GM12878 (cell line): ENCODE measurements around the gene YWHAG. TPM values are rescaled to one million over a fixed set of nuclear protein-coding genes. Genes with fewer than 3 reads are reported as not detected.
A peak's percentile ranks its signal among the peaks of the same experiment; 100 is the strongest.

Source experiments
- ATF7 ChIP-seq: fragments of 450-650 bp; IDR thresholded peaks from 2 replicates; pipeline ENCODE4 v1.6.1; 2016; ENCODE audit warnings: low read depth, mild to moderate bottlenecking
- BACH1 ChIP-seq: fragments of 450-650 bp; IDR thresholded peaks from 2 replicates; pipeline ENCODE4 v1.6.1; 2017; ENCODE audit warnings: mild to moderate bottlenecking, borderline replicate concordance
- BMI1 ChIP-seq: fragments of 450-650 bp; IDR thresholded peaks from 2 replicates; pipeline ENCODE4 v1.6.1; 2016; ENCODE audit warnings: mild to moderate bottlenecking, moderate library complexity, borderline replicate concordance
- CHD4 ChIP-seq: fragments of 200-600 bp; sonication (generic); IDR thresholded peaks from 2 replicates; pipeline ENCODE4 v1.6.1; 2016; ENCODE audit warnings: mild to moderate bottlenecking
- GABPA ChIP-seq: IDR thresholded peaks from 2 replicates; pipeline ENCODE4 v1.6.1; 2014; ENCODE audit warnings: antibody characterized with exemption, low read depth, mild to moderate bottlenecking, inconsistent platforms
- IKZF2 ChIP-seq, 2 experiments: fragments of 450-650 bp; IDR thresholded peaks; 2 replicates each; pipeline ENCODE4 v1.6.1; 2017; ENCODE audit warnings: mild to moderate bottlenecking in 2 of 2, moderate library complexity in 2 of 2
- JUNB ChIP-seq: IDR thresholded peaks from 2 replicates; pipeline ENCODE4 v1.6.1; 2016; ENCODE audit warnings: antibody characterized with exemption, mild to moderate bottlenecking
- KAT2A ChIP-seq: conservative IDR thresholded peaks from 2 replicates; pipeline ENCODE4 v1.6.1; 2011; ENCODE audit warnings: low read depth, low read length; ENCODE audit not compliant: control insufficient read depth
- MEF2B ChIP-seq: fragments of 450-650 bp; IDR thresholded peaks from 2 replicates; pipeline ENCODE4 v1.6.1; 2018; ENCODE audit warnings: mild to moderate bottlenecking, moderate library complexity; ENCODE audit not compliant: partially characterized antibody, poor library complexity, severe bottlenecking
- MYB ChIP-seq: fragments of 150-350 bp; IDR thresholded peaks from 2 replicates; pipeline ENCODE4 v1.6.1; 2014; ENCODE audit warnings: mild to moderate bottlenecking, low read depth, low read length, borderline replicate concordance
- NR2C2 ChIP-seq: IDR thresholded peaks from 2 replicates; pipeline ENCODE4 v1.6.1; 2011; ENCODE audit warnings: borderline replicate concordance, low read depth; ENCODE audit not compliant: control insufficient read depth, insufficient read length
- POLR2AphosphoS5 ChIP-seq: IDR thresholded peaks from 2 replicates; pipeline ENCODE4 v1.6.1; 2011; ENCODE audit warnings: mild to moderate bottlenecking, low read length, inconsistent platforms
- RAD21 ChIP-seq: IDR thresholded peaks from 2 replicates; pipeline ENCODE4 v1.6.1; 2011; ENCODE audit warnings: mild to moderate bottlenecking, low read depth, low read length, moderate library complexity; ENCODE audit not compliant: insufficient read depth
- RAD51 ChIP-seq: fragments of 450-650 bp; IDR thresholded peaks from 2 replicates; pipeline ENCODE4 v1.6.1; 2016; ENCODE audit warnings: moderate library complexity, mild to moderate bottlenecking, inconsistent platforms
- RELB ChIP-seq: fragments of 450-650 bp; IDR thresholded peaks from 2 replicates; pipeline ENCODE4 v1.6.1; 2017; ENCODE audit warnings: low read depth, mild to moderate bottlenecking, moderate library complexity
- SMARCA5 ChIP-seq: fragments of 450-650 bp; IDR thresholded peaks from 2 replicates; pipeline ENCODE4 v1.6.1; 2017; ENCODE audit warnings: mild to moderate bottlenecking
- SUZ12 ChIP-seq: fragments of 200-600 bp; sonication (generic); IDR thresholded peaks from one replicate; pipeline ENCODE4 v1.6.1; 2018; ENCODE audit warnings: antibody characterized with exemption, mild to moderate bottlenecking; ENCODE audit not compliant: unreplicated experiment
- USF1 ChIP-seq: IDR thresholded peaks from 2 replicates; pipeline ENCODE4 v1.6.1; 2011; ENCODE audit warnings: borderline replicate concordance, low read depth, mild to moderate bottlenecking, moderate library complexity, mixed read lengths, low read length; ENCODE audit not compliant: insufficient read depth; ENCODE audit errors: extremely low read length
- ZNF592 ChIP-seq: fragments of 450-650 bp; IDR thresholded peaks from 2 replicates; pipeline ENCODE4 v1.6.1; 2017; ENCODE audit warnings: mild to moderate bottlenecking, moderate library complexity
- polyA plus RNA-seq, 11 experiments: library from polyadenylated mRNA; depleted of rRNA in 4 of 11; unstranded in 6 of 11; stranded (reverse) in 5 of 11; fragments of >200 nt; fragmentation: Nextera tagmentation in 4 of 11; fragmentation: Illumina TruSeq in 1 of 11; extraction: Ambion mirVana in 4 of 11; extraction: Trizol in 1 of 11; gene quantifications; 1 replicate in 1 of 11; 2 replicates in 10 of 11; pipeline versions ENCODE4 v1.2.1 to v1.2.3, GENCODE V29; 2011 to 2016; ENCODE audit warnings: inconsistent platforms in 2 of 11, missing spikeins in 2 of 11, low read depth in 1 of 11
- total RNA-seq, 4 experiments: library from RNA; depleted of rRNA in 3 of 4; stranded (reverse); fragments of >200 nt in 3 of 4; fragmentation: Illumina TruSeq in 1 of 4; extraction: Trizol in 1 of 4; gene quantifications; 2 replicates each; pipeline versions ENCODE4 v1.2.1 to v1.2.3, GENCODE V29; 2013 to 2021
- TF ChIP-seq, protein P1 (sequence below): IDR thresholded peaks from 2 replicates; pipeline ENCODE4 v1.6.1; 2012; ENCODE audit warnings: improper control_type of control experiment, low read depth, low read length; ENCODE audit not compliant: insufficient replicate concordance

Gene YWHAG
- total and polyA plus RNA-seq, 10 of the 15 experiments (the other 5 are each of a cell fraction or from before 2014, with no cell fraction given), result 20.2 to 157 (median 41.3) TPM

DNA sequence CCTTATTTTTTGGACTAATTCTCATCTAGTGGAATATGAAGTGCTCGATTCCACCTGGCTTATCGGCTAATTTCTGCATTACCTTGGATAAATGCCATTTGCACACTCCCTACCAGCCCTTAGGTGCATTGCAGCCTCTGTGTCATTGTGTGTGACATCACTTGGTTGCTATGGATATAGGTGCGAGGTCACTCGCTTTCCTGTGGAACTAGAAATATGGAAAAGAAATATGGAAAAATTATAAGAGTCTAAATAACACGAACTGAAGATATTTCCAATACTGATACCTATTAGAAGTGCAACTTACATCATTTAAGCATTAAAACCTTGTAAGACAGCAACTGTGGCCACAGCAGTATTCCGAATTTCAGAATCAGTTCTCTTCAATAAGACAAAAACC lies 2.0 kb downstream of the YWHAG start (continued):
- no peak for TF ChIP-seq ZNF592
- TF ChIP-seq SUZ12, result no peak
- TF ChIP-seq, protein P1, sequence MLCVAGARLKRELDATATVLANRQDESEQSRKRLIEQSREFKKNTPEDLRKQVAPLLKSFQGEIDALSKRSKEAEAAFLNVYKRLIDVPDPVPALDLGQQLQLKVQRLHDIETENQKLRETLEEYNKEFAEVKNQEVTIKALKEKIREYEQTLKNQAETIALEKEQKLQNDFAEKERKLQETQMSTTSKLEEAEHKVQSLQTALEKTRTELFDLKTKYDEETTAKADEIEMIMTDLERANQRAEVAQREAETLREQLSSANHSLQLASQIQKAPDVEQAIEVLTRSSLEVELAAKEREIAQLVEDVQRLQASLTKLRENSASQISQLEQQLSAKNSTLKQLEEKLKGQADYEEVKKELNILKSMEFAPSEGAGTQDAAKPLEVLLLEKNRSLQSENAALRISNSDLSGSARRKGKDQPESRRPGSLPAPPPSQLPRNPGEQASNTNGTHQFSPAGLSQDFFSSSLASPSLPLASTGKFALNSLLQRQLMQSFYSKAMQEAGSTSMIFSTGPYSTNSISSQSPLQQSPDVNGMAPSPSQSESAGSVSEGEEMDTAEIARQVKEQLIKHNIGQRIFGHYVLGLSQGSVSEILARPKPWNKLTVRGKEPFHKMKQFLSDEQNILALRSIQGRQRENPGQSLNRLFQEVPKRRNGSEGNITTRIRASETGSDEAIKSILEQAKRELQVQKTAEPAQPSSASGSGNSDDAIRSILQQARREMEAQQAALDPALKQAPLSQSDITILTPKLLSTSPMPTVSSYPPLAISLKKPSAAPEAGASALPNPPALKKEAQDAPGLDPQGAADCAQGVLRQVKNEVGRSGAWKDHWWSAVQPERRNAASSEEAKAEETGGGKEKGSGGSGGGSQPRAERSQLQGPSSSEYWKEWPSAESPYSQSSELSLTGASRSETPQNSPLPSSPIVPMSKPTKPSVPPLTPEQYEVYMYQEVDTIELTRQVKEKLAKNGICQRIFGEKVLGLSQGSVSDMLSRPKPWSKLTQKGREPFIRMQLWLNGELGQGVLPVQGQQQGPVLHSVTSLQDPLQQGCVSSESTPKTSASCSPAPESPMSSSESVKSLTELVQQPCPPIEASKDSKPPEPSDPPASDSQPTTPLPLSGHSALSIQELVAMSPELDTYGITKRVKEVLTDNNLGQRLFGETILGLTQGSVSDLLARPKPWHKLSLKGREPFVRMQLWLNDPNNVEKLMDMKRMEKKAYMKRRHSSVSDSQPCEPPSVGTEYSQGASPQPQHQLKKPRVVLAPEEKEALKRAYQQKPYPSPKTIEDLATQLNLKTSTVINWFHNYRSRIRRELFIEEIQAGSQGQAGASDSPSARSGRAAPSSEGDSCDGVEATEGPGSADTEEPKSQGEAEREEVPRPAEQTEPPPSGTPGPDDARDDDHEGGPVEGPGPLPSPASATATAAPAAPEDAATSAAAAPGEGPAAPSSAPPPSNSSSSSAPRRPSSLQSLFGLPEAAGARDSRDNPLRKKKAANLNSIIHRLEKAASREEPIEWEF, result no peak
- TF ChIP-seq KAT2A, result no peak
- no peak for TF ChIP-seq POLR2AphosphoS5
- no peak for TF ChIP-seq MYB
- TF ChIP-seq BACH1, result no peak
- no peak for TF ChIP-seq RELB
- peak; percentile 59; the same call in 1 of the 2 replicates for TF ChIP-seq BMI1
- TF ChIP-seq USF1, result no peak
- no peak for TF ChIP-seq IKZF2 (IDR thresholded peaks at IDR 0.05)
- no peak for TF ChIP-seq JUNB
- TF ChIP-seq CHD4, result no peak
- TF ChIP-seq NR2C2, result no peak
- TF ChIP-seq RAD51, result no peak
- no peak for TF ChIP-seq SMARCA5
- TF ChIP-seq RAD21, result no peak
- no peak for TF ChIP-seq GABPA
- TF ChIP-seq MEF2B, result no peak
- peak; percentile 30; the same call in 1 of the 2 replicates for TF ChIP-seq ATF7
